NCI-H1436 treated with DMSO at 0.1 percent for 48 hours (cell line): ENCODE data around the gene SCYGR1.
"Not testable (repeated sequence)": the region's sequence is repeated elsewhere in the genome, so short reads cannot be mapped to it uniquely, and the experiment has no call there.

Source experiments
- DNase-seq: peaks from one replicate; lab custom pipeline; 2025; lab: John Stamatoyannopoulos, UW

Gene SCYGR1

GRCh38 chr2:227402959-227403358 is 15.2 kb upstream of the SCYGR1 start:
- DNase-seq: no peak

GRCh38 chr2:227402321-227402720 is 14.6 kb upstream of the SCYGR1 start:
- no peak for DNase-seq

DNA sequence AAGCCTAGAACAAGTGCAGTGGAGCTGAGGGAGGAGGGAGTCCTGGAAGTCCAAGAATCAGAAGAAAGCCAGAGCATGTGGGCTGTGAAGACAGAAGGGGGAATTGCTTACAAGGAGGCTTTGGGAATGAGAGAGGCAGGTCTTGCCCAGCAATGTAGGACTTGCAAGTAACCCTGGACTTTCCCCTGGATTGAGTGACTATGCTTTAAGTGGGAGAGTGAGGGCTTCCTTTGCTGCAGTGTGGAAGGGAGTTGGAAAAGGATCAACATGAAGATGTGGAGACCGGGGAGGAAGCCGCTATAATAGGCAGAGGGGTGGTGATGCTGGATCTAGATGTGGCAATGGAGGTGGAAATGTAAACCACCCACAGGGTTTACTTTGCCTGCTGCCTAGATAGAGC is 13.8 kb upstream of the SCYGR1 start:
- DNase-seq: no peak

DNA sequence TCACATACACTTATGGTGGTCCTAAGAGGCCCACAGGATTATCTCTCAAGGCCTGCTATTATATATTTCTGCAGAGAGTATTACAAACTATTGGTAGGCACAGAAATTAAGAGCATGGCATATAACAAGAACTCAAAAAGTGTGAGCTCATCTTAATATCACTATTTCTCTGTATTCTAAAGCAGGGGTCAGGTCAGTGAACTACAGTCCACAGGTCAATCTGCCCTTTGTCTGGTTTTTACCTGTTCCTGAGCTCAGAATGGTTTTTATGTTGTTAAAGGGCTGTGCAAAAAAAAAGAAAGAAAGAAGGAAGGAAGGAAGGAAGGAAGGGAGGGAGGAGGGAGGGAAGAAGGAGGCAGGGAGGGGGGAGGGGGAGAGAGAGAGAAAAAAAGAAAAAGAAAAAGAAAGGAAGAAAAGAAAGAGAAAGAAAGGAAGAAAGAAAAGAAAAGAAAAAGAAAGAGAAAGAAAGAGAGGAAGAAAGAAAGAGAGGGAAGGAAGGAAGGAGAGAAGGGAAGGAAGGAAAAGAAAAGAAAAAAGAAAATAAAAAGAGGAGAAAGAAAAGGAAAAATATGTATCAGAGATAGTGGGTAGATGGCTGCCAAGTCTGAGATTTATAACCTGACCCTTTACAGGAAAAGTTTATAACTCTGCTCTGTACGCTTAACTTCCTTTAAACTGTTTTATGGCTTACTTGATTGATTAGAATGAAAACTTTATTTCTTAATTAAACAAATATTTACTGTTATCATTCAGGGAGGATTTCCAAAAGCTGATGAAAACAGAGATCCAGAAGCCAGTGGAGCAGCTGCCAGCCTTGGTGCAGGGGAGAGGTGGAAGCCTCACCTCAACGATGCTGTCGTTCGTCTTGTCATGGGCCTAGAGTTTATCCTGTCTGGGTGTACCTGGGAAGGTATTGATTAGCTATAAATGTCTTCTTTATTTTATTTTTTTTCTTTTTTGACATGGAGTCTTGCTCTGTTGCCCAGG is 11.2 kb upstream of the SCYGR1 start:
- no peak for DNase-seq

- DNase-seq: no peak
Observed at GRCh38 chr2:227397562-227397961, 9.8 kb upstream of the SCYGR1 start.

- no peak for DNase-seq
Observed at GRCh38 chr2:227395556-227395955, 7.8 kb upstream of the SCYGR1 start.

DNA sequence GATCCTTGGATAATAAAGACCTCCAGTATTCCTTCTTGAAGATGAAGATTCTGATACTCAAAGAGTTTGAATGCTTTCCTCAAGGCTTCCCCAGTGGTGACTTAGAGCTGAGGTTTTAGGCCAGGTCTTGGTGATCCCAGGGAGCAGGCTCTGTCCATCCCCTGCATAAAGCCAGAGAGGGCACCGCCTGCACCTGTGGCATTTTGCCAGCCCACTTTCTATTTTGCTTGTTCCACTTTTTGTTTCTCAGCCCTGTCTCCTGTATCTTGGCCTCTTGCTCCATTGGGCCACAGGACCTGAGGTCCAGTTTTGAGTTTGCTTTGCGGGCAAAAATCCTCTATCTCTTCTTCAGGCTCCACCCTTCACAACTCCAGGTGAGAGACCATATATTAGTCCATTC is 6.7 kb upstream of the SCYGR1 start:
- DNase-seq: no peak

DNA sequence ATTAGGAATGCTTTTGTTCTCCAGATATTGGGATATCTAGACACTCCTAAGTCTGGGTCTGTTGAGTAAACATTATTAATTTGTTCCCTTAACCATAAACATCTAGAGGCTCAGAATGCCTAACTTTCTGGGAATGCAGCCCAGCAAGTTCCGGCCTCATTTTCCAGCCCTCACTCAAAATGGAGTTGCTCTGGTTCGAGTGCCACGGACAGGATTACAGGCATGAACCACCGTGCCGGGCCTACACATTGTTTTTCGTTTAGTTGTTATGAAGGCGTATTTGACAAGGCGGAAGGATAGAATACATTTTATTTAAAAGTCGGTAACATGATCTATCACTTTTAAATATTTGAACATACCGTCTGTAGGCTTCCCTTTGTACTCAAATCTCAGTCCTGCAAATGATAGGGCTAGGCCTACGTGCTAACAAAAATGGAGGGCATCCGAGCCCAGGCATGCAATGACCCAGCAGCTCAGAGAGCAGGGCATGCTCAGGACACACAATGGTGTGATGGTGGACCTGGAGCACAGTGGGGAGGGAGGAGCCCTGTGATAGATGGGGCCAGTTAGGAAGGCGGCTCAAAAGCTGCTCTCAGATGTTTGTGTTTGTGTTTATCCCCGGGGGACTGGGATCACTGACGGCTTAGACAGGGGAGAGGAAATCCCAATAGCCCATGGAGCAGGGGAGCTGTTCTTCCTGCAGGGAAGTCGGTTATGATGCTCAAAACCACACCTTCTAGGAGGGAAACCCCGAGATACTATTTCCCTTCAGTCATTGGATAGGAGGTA is 2.9 kb upstream of the SCYGR1 start:
- no peak for DNase-seq

DNA sequence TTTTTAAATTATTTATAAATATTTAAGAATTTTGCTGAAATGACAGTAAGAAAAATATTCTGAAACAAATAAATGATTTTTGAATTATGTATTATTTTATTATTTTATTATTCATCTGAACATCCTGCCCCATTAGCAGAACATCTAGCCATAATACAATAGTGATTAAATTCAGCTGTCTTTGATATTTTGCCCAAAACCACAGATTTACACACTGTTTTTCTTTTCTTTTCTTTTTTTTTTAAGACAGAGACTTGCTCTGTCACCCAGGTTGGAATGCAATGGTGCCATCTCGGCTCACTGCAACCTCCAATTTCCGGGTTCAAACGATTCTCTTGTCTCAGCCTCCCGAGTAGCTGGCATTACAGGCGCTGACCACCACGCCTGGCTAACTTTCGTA is 1.9 kb upstream of the SCYGR1 start:
- DNase-seq: no peak

- DNase-seq: no peak
Observed at GRCh38 chr2:227389231-227389630, 1.5 kb upstream of the SCYGR1 start.

DNA sequence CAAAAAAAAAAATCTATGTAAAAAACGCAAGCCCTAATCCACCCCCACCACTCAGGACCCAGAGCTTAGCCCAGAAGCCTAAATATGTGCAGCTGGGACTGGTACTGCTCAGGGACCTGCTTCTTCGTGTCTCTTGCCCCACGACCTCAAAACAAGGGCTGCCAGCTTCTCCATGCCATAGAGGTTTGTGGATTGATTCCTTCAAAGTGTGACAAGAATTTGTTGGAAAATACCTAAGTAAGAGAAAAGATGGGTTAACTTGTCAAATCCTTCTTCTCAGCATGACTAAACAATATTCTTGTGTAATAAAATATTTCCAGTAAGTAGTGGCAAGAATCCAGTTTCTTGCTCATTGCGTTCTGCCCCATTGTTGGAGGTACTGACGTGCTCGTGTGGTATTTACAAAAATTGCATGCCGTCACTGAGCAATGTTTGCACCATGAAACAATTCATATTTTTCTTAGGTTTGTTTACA is 825 bp upstream of the SCYGR1 start:
- no peak for DNase-seq

DNA sequence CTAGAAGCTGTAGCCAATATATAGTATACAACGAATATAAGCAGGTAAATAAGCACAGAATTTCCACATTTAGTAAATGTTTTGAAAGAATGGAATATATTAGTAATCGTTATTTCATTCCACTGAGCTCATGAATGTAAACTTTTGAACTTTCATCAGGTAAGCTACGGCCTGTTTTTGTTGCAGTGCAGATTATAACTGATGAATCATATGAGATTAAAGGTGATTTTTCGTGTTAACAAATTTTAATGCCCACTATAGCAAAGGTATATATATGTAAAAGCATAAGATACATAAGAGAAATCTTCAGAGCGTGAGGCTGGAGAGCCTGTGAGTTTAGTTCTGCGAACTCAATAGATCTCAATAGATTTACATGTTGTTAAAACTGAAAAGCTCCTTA is 1.1 kb downstream of the SCYGR1 start:
- DNase-seq: no peak

DNA sequence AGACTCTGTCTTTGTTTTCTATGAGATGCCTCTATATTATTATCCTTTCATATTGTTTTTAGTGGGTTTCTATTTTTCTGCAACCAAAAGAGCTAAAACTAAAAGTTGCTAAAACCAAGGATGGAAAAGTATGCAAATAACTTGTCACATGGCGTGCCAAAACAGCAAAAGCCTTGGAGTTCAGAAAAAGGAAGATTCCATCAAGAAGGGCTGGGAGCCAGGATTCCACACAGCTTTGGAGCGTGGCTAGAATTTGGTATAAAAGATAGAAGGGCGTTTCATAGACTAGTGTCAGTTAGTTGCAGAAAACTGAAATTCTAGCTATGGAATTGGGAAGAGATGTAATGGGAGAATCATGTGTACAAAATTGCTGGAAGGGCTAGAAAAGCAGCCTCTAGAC is 4.1 kb downstream of the SCYGR1 start:
- DNase-seq: no peak

DNA sequence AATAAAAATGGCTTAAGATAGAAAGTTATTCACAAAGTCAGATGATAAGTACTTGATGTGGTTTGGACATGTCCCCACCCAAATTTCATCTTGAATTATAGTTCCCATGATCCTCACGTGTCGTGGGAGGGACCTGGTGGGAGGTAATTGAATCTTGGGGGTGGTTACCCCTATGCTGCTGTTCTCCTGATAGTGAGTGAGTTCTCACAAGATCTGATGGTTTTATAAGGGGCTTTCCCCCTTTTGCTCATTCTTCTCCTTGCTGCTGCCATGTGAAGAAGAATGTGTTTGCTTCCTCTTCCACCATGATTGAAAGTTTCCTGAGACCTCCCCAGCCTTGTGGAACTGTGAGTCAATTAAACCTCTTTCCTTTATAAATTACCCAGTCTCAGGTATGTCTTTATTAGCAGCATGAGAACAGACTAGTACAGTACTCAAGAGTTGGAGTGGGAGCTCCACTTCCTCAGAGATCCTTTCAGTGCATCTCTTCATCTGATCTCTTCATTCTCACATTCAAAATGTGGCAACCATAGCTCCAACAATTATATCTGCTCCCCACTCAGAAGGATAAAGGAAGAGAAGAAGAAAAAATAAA is 5.4 kb downstream of the SCYGR1 start:
- not testable (repeated sequence) for DNase-seq

DNA sequence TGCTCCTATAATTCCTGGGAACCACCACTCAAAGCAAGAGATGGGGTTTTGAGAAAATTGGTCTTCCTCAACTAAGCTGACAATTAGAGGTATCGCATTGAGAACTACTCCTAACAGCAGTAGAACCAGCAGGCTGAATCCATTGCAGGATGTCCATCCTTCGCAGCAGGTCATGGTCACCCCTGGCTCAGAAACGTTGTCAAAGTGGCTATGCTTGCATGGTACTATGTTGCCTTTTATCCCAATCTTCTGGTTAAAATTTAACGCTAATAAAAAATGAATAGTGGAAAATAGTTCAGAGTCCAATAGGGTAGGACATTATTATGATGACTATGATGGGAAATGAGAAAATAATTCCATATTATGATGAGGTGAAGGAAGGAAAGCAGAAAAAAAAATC is 8.7 kb downstream of the SCYGR1 start, which contains the start of gene TM4SF20:
Gene TM4SF20 (minus strand): TSS at position 212 of the 400 bp plus-strand sequence. CDS start 38 bp downstream, at position 174.
- no peak for DNase-seq

DNA sequence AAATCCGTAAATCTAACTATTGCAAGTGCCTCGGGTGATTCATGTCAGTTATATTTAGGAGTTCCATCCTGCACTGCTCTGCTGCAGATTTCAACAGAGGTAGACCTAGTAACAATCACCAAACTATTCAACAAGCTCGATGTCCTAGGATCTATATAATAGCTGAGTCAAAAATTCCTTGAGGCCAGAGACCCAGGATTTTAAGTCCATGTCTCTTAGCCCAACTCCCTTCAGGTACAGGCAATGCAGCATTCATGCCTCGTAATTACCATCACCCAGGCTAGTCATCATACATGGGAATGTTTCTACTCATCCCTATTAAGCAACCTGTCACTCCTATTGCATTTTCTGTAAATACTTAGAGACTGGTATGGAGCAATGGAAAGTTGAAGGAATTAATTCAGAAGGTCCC is 9.4 kb downstream of the SCYGR1 start:
- no peak for DNase-seq

DNA sequence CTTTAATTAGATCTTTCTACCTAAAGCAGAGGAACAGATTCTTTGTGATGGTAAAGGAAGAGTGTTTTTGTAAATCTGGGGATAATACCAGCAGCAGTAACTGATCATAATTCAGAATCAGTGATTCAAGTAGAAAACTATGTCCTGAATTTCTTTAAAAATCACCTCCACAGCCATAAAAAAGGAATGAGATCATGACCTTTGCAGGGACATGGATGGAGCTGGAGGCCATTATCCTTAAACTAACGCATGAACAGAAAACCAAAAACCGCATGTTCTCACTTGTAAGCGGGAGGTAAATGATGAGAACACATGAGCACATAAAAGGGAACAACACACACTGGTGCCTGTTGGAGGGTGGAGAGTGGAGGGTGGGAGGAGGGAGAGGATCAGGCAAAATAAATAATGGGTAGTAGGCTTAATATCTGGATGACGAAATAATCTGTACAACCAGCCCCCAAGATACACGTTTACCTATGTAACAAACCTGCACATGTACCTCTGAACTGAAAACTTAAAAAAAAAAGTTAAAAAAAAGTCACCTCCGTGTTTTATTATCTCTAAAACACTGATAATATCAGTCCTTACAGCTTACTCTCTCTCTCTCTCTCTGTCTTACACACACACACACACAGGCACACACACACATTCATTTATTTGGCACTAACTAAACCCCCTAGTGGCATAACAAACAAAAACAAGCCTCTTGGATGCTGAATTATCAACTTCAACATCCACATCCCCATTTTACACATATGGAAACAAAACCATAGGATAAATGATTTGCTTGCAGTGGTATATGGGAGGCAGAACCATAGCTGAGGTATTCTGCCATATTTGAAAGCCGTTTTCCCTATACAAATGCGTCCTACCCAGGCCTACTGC is 10.0 kb downstream of the SCYGR1 start:
- DNase-seq: no peak

- DNase-seq: no peak
Observed at GRCh38 chr2:227376656-227377396, 10.9 kb downstream of the SCYGR1 start.

GRCh38 chr2:227374158-227374557 is 13.6 kb downstream of the SCYGR1 start:
- no peak for DNase-seq

- DNase-seq: no peak
Observed at GRCh38 chr2:227373389-227373788, 14.4 kb downstream of the SCYGR1 start.
